GM18526 (cell line): ENCODE results near the gene NKX2-1.

Experiments
- POLR2A ChIP-seq: IDR thresholded peaks from 3 replicates; pipeline ENCODE4 v1.6.1; 2011; ENCODE audit not compliant: insufficient read length; ENCODE audit errors: extremely low read depth

Gene NKX2-1

GRCh38 chr14:36512585-36513003, 7.4 kb downstream of the NKX2-1 start:
- no peak for TF ChIP-seq POLR2A

- no peak for TF ChIP-seq POLR2A
Measured at GRCh38 chr14:36511981-36512584, 7.9 kb downstream of the NKX2-1 start.

GRCh38 chr14:36510874-36511273, 9.2 kb downstream of the NKX2-1 start:
- no peak for TF ChIP-seq POLR2A

- TF ChIP-seq POLR2A = no peak
Measured at GRCh38 chr14:36510078-36510799, 9.8 kb downstream of the NKX2-1 start.

GRCh38 chr14:36509069-36509917, 10.7 kb downstream of the NKX2-1 start:
- TF ChIP-seq POLR2A = no peak

- no peak for TF ChIP-seq POLR2A
Measured at GRCh38 chr14:36508418-36509068, 11.5 kb downstream of the NKX2-1 start.

- no peak for TF ChIP-seq POLR2A
Measured at GRCh38 chr14:36507847-36508417, 12.1 kb downstream of the NKX2-1 start.

- no peak for TF ChIP-seq POLR2A
Measured at GRCh38 chr14:36506732-36507614, 13.1 kb downstream of the NKX2-1 start.

GRCh38 chr14:36505892-36506731, 13.9 kb downstream of the NKX2-1 start:
- TF ChIP-seq POLR2A = no peak

GRCh38 chr14:36505181-36505815, 14.7 kb downstream of the NKX2-1 start:
- no peak for TF ChIP-seq POLR2A

- TF ChIP-seq POLR2A = no peak
Measured at GRCh38 chr14:36504771-36505175, 15.3 kb downstream of the NKX2-1 start.

GRCh38 chr14:36503771-36504741, 16.0 kb downstream of the NKX2-1 start:
- TF ChIP-seq POLR2A = no peak
